ENCODE measurements around the gene USP20.

DNA sequence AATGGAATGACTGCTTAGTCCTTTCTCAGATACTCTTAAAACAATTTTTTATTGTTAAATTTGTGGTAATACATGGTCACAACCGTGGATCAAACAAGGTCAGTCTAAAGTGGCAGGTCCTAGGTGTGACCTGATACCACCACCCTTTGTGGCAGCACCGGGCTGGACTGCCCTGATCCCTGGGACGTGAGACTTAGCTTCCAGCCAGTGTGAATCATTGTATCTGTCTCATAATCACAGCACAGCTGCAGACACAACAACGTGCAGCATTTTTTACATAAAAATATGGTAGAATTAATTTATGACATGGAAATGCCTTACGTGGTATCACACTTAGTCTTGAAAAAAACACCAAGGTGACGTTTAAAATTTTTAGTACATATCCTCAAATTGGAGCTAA lies 24.5 kb upstream of the USP20 start:
- TF ChIP-seq CTCF (conservative IDR thresholded peaks at IDR 0.05) (no peak), ZFX (IDR thresholded peaks at IDR 0.05) (no peak)

Measured in C4-2B (cell line).